Measurements from ENCODE around the gene CUL1.

The CUL1 gene

DNA sequence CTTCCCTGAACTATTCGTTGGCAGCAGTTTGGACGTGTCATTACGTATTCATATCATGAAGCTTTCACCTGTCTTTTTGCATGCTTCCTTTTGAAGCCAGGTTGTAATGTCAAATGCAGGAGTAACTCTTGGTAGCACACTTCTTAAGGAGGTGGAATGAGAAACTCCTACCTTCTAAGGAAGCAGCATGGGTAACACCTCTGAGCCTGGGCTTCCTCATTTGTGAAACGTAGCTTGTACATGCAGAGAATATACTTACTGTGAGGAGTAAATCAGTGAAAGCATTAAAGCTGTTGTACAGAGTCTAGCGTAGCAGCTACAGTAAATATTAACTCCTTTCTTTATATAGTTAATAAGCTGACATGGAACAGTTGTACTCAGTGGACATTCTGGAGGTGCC is 21.1 kb downstream of the CUL1 start:
- no peak for DNase-seq

DNA sequence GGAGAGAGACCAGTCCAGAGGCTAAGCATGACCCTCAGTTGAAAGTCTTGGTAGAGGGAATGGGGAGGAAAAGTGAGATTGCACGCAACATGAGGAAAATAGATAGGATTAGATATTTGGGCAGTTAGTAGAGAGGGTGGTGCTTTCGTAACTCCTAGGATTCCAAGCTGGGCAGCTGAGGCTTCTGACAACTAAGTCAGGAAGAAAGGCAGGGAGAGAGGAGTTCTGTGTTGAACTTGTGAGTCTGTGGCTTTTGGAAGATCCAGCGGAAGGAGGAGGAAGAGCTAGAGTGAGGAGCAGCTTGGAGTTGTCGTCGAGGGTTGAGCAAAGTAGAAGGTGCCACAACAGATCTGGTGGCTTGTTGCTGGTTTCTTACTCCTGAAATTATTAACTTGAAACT is 21.8 kb downstream of the CUL1 start:
- DNase-seq, result no peak

DNA sequence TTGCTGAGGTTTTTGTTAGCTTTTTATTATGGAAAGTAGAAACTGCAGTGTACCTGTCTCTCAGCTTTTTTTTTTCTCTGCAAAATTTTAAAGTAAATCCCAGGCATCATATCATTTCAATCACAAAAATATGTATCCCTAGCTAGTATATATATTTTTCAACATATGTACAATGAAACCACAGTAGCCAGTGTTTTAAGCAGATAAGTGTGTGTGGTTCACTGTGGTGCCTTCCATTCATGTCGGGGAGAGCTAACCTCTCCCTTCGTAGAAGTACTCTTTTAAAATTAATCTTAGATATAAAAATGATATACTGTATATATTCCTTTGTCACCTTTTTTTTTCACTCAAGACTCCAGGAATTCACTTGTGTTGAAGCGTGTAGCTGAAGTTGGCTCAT is 22.7 kb downstream of the CUL1 start:
- DNase-seq, result no peak

DNA sequence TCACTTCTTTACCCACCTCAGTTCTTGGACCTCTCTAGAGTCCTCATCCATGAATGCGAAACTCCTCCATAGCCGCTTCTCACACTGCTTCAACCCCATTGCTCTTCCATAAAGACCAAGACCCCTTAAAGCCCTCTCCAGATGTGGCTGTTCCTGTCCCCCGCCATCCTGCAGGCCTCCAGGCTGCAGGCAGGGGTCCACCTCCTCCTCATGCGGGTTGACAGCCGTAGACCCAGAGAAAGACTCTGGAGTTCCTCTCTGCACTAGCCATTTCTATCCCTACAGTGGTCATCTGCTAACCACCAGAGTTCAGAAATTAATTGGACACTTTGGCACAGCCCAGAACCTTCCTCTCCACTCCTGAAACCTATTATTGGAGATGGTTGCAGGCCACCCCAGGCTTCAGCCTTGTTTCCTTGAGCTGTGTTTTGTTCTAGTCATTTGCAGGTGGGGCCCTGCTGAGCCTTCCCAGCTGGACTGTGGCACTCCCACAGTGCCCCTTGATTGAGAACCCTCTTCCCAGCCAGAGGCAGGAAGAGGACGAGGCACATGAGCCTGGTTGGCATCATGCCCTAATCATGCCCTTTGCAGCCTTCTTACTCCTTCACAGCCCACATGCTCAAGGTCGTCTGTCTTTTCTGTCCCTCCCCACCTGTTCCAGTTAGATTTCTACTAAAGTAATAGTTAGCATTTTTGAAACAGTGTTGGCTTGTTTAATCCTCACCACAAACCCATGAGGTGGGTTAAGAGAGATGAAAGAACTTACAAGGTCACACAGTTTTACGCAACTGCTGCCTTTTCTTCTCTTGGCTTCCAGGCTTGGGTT is 23.9 kb downstream of the CUL1 start:
- DNase-seq, result no peak

DNA sequence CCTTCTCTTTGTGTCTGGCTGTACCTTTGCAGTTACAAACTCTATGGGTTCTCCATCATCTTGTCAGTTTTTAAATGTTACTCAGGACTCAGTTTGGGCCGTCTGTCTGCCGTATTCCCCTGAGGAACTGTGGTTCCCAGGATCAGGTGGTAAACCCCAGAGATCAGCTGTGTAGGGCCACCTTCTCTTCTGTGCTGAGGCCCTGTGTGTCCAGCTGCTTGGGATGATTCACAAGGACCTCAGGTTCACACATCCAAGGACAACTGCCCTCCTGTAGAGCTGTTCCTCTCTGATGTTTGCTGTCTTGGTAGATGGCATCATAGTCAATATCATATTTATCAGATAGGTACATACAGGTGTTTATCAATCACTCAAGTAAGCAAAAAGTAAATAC is 24.5 kb downstream of the CUL1 start:
- no peak for DNase-seq

DNA sequence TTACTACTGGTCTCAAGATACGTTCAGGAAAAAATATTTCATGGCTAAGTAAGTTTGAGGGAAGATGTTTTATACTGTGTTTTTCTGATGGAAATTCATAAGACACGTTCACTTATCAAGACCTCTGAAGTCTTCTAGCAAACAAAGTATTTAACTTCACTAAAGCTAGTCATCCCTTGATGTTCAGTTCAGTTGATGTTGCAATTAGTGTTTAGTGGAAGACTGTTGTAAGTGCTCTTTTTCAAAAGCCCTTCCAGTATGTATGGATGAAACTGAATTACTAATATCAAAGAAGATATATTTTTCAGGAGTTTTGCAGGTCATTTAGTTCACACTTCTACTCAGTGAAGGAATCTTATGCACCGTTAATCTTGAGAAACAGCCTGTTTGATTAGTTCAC is 25.1 kb downstream of the CUL1 start:
- no peak for DNase-seq

DNA sequence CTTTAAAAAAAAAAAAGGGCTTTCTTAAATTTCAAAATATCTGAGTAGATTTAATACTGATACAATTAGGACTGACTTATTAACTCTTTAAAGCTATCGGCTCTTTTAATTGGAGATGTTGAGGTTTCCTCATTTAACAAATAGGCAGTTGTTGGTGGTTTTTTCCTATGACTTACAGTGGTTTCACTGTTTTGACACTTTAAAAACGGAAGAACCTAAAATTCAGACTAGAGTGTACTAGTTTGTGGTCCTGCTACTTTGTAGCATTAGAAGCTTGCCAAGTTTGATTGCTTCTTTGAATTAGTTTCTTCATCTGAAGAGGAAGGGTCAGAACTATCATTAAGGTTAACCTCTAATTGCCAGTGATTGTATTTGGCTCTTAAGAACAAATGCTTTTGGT is 27.7 kb downstream of the CUL1 start:
- no peak for DNase-seq

DNA sequence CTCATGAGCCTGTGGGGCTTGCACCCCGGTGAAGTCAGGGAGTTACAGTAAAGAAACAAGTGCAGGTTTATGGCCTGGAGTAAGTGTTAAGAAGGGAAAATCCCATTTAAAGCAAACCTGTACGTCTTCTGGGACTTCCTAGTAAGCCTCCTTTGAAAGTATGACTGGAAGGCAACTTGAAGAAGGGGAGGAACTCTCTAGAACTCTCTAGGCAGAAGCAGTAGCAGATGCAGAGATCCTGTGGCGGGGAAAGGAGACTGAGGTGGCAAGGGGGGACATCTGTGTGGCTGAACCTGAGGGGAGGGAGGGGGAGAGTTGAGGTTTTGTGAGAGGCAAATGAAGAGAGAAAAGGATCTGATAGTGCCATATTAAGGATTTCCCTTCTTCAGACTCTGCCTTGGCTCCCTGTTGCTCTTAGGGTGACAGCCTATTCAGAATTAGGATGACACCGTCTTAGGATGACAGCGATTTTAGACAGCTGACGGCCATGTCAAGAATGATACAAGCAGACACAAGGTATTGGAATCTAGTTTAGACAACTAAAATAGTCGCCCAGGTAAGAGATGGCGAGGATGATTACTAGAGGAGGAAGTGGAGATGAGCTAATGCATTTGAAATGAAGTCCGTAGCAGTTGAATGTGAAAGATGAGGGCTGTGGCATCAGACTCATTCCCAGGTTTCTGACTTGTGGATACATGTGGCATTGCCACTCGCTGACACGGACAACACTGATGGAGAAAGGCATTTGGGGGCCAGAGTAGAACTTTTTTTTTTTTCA is 29.0 kb downstream of the CUL1 start:
- no peak for DNase-seq

DNA sequence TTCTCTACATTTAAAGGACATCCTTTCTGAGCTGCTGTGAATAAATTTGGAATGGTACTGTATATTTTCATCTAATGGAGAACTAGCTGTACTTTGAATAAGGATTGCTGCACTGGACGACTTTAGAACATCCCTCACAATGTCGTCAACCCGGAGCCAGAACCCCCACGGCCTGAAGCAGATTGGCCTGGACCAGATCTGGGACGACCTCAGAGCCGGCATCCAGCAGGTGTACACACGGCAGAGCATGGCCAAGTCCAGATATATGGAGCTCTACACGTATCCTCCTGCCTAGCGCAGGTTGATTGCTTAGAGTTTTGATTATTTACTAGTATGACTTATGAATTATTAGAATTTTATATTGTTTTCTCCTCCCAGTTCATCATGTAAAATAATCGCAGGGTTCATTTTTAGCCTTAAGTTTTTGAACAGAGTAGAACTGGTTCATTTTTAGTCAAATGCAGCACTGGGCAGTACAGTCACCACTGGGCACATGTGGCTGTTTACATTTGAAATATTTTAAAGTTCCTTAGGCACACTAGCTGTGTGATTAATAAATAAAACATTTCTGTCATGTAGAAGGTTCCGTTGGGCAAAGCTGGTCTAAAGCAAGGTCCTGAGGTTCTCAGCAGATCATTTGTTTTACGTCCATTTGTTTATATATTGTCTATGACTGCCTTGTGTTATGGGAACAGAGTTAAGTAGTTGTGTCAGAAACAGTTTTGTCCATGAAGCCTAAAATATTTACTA is 31.5 kb downstream of the CUL1 start:
- DNase-seq, result no peak

DNA sequence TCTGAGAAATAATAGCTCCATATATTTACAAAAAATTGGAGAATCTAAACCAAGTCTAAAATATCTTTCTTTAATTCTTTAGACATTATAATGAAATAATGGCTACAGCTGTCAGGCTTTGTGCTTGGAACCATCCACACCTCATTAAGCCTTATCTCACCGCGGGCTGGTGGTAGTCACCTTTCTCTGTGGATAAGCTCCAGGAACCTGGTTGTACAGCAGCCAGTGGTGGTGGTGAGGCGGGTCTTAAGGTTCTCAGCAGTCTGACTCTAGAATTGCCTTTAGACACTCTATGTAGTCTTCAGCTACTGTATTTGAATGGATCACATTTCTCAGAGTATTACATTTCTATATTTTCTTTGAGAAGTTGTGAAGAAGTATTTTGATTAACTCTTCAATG is 34.2 kb downstream of the CUL1 start:
- DNase-seq, result no peak

DNA sequence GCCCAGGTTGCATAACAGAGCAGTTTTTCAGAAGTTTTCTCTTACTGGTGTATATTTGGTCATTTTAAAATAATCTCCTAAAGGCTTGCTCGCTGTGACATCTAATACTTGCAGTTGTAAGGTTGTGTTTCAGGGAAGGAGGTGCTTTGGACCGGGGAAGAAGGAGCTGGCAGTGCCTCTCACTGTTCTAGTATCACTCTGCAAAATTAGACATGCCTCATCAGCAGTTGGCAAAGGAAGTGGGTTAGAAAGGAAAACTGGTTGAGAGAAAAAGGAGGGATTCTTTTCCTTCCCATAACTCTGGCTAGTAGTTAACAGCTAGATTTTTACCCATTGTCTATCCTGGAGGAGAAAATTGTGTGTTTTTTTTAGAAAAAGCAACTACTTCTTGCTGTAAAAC is 34.8 kb downstream of the CUL1 start:
- no peak for DNase-seq

DNA sequence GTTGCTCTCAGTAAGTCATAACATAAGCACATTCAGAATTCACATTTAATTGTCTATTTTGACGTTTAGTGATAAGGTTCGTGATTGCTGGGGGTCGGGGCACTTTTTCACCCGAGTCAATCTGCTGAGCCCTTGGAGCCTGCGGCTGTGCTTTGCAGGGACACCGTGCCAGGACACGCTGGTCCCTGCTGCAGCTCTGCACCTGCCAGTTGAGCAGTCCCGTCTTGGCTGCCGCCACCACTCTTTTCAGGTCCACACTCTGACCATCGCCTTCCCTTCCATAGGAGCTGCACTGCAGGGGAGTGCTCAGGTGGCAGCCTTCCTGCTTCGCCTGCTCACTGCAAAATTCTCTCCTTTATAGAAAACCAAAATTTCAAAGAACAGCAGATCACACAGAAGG is 36.4 kb downstream of the CUL1 start:
- no peak for DNase-seq

DNA sequence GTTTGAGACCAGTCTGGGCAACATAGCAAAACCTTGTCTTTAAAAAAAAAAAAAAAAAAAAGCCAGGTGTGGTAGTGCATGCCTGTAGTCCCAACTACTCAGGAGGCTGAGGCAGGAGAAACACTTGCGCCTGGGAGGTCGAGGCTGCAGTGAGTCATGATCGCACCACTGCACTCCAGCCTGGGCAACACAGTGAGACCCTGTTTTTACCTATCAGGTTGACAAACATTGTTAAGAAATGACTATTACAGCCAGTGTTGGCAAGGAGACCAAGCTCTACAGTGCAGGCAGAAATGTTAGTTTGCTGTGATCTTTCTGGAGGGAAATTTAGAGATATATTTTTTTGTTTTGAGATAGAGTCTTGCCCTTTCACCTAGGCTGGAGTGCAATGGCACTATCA is 37.3 kb downstream of the CUL1 start:
- no peak for DNase-seq

DNA sequence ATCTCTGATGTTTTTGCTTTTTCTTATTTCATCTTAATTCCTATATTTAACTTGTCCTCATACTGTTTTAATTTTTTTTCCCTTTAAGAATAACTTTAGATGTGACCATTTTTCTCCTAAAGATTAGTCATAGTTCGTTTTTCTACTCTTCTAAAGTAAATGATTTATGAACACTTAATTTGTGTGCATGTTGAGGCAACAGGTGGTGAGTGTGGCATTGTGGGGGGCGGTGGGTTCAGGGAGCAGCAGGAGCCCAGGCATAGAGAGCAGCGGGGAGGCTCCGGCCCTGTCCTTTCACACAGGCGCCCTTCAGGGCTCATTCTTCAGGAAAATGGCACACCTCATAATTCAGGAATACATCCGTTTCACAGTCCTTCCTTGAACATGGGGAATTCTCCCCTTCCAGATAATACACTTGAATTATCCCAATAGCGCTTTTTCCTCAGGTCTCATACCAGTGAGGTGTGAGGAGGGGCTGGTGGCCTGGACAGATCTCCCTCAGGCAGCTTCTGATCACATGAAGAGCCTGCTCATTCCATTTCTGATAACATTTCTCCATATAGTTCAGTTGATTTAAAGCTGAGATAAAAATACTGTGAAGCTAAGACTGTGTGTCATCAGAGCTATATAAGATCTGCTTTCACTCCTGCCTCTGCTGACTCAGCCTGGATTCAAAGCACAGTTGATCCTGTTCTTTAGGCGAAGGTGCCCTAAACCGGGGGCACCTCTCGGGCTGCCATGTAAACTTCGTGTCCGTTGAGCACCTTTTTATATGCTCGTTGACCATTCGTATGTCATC is 40.2 kb downstream of the CUL1 start:
- no peak for DNase-seq

DNA sequence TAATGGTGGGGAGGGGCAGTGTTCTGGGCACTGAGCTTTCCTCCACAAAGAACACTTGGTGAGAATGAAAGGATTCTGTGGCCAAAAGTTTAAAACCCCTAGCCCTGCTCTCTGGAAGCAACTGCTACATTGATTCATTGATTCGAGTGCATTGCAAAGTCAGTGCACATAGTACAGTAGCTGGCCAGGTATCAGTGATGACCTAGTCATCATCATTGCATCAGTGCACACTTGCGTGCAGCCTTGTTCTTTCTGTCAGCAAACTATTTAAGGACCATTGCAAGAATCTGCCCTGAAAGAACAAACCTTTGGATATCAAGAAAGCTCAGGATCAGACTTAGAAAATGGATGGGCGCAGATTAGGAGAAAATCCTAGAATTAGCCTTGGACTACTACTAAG is 47.4 kb downstream of the CUL1 start:
- DNase-seq, result no peak

DNA sequence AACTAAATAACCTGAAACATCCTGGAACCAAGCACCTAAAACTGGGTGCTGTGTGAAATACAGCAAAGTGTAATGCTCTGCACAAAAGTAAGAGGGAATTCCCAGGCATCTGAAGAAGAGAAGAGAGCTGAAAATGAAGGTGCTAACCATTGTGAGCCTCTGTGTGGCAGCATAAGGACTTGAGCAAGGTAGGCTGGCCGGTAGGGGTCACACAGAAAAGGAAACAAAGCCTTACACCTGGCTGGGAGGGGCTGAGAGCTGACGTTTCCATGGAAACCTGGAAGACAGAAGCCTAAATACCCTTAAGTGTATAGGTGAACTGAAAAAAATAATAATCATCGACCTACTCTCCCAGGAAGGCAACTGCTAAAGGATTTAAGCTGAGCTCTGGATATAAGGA is 48.6 kb downstream of the CUL1 start:
- no peak for DNase-seq

DNA sequence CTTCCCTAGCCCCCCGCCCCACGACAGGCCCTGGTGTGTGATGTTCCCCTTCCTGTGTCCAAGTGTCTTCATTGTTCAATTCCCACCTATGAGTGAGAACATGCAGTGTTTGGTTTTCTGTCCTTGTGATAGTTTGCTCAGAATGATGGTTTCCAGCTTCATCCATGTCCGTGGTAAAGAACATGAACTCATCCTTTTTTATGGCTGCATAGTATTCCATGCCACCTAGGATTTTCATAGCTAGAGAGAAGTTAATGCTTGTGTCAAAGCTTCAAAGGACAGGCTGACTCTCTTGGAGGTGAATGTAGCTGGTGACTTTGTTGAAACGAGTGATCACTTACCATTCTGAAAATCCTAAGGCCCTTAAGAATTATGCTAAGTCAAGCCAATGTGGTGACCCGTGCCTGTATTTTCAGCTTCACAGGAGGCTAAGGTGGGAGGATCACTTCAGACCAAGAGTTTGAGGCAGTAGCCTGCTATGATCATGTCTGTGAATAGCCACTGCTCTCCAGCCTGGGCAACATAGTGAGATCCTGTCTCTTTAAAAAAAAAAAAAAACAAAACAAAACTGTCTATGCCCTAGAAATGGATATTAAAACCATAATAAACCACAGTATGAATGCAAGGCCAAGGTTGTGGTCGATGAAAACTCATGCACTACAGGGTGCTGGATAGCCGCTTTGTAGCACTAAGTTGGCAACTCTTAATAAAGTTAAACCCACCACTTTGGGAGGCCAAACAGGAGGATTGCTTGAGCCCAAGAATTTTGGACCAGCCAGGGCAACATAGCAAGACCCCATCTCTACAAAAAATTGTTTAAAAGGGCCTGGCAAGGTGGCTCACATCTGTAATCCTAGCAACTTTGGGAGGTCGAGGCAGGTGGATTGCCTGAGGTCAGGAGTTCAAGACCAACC is 52.0 kb downstream of the CUL1 start:
- no peak for DNase-seq

DNA sequence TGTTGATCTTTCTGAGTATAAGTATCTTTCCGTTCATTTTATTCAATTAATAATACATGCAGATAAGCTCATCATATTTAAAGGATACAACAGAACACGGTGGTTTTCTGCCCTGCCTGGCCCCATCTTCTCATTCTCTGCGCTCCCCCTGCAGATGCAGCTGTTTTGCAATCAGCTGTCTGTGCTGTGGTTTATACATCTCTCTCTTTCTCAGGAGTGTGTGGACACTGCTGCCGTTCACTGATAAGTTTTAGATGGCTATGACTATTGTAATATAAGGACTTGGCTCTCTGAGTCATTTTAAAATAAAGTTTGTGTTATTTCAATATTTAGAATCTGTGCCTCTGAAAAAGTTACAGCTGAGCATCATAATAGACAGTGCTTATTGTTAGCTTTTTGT is 54.5 kb downstream of the CUL1 start:
- no peak for DNase-seq

DNA sequence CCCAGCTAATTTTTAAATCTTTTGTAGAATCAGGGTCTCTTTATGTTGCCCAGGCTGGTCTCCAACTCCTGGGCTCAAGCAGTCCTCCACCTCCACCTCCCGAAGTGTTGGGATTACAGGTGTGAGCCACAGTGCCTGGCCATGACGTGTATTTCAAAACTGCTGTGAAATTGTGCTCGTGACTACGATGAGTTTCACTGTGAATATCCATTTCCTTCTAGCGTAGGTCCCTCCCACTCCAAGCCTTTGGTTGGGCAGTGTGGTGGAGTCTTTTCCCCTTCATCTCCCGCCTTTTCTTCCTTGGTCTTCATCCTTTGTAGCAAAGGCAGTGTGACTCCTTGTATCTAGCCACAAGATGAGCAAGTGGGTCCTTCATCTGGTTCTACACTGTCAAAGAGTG is 56.2 kb downstream of the CUL1 start:
- DNase-seq, result no peak

DNA sequence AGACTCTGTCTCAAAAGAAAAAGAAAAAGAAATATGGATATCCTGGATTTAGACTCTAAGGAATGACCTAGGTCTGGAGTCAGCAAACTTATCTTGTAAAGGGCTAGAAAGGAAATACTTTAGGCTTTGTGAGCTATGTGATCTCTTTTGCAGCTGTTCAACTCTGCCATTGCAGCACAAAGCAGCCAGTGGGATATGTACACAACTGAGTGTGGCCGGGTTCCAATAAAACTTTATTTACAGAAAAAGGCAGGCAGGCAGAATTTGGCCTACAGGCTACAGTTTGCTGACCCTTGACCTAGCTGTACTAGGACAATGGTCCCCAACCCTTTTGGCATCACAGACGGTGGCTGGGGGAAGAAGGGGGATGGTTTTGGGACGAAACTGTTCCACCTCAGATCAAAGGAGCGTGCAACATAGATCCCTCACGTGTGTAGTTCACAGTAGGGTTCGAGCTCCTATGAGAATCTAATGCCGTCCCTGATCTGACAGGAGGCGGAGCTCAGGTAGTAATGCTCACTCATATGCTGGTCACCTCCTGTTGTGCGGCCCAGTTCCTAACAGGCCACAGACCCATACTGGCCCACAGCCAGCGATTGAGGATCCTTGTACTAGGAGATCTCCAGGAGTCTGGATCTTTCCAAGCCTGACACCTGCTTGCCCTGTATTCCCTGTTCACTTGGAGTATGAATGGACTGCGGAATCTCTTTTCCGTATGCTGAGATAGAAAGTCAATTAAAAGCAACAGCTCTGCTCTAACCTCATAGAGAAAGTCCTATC is 63.0 kb downstream of the CUL1 start:
- no peak for DNase-seq

DNA sequence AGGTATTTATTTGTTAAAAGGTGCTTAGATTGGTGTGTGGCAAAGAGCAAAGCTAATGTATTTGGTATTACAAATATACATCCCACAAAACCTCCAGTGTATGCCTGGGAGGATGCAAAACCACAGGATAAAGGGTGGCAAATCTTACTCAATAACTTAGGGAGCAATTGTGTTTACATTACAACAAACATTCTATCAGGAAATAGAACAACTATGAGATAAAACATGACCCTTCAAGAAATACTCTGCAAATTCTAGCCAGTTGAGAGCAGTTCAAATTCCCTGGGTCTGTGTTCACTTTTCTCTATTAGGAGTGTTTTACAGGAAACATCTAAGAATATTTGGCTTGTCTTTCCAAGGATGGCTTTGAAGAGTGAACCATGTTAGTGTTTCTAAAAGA is 64.9 kb downstream of the CUL1 start:
- no peak for DNase-seq

All from effector CD4-positive, alpha-beta T cell (primary cell).